IMR-90 (cell line): ENCODE data around the gene SCYGR5. TPM values are rescaled to one million over a fixed set of nuclear protein-coding genes. Genes with fewer than 3 reads are reported as not detected.
A peak's percentile ranks its signal among the peaks of the same experiment; 100 is the strongest.

ENCODE experiments used
- ATAC-seq: fragments of 200-7000 bp; cut with Tn5 transposase; 2 replicates; pipeline ENCODE4 v1.9.1; 2020; ENCODE audit warnings: low read depth, mild to moderate bottlenecking, moderate library complexity
- BruUV-seq: library from RNA; stranded (reverse); fragments of 400-500 nt; replicated peaks from 2 replicates; lab custom pipeline; 2021; lab: Mats Ljungman, UMichigan
- CTCF ChIA-PET: fragments of 300-600 bp; formaldehyde crosslinking; extraction: SDS; loops from one replicate; lab custom pipeline; 2021; ENCODE audit warnings: antibody characterized with exemption; lab: Yijun Ruan, JAX
- POLR2A ChIA-PET: fragments of 300-600 bp; sonication (Branson Sonifier 250); formaldehyde crosslinking; loops from one replicate; lab custom pipeline; 2022; ENCODE audit warnings: antibody characterized with exemption; ENCODE audit not compliant: unreplicated experiment; lab: Charles Lee
- DNase-seq: peaks from one replicate; pipeline ENCODE4 v3.0.0; 2013
- H2AFZ ChIP-seq: replicated peaks from 2 replicates; pipeline ENCODE3; 2013; ENCODE audit warnings: low read length, mild to moderate bottlenecking; ENCODE audit not compliant: poor library complexity
- H2AK5ac ChIP-seq: 2 replicates; pipeline ENCODE4 v1.6.1; 2013; ENCODE audit warnings: low read depth, low read length, inconsistent platforms
- H2AK9ac ChIP-seq: replicated peaks from 2 replicates; pipeline ENCODE3; 2013; ENCODE audit warnings: mild to moderate bottlenecking, low read depth, low read length, moderate library complexity; ENCODE audit not compliant: poor library complexity
- H2BK120ac ChIP-seq: 2 replicates; pipeline ENCODE4 v1.6.1; 2013; ENCODE audit warnings: low read depth, low read length, inconsistent platforms
- H2BK15ac ChIP-seq: 3 replicates; pipeline ENCODE4 v1.6.1; 2013; ENCODE audit warnings: low read depth, low read length, inconsistent platforms
- H2BK20ac ChIP-seq: 2 replicates; pipeline ENCODE4 v1.6.1; 2013; ENCODE audit warnings: low read depth, mild to moderate bottlenecking, inconsistent platforms, low read length, moderate library complexity
- H2BK5ac ChIP-seq: 2 replicates; pipeline ENCODE4 v1.6.1; 2013; ENCODE audit warnings: mild to moderate bottlenecking, low read depth, low read length, inconsistent platforms; ENCODE audit not compliant: poor library complexity, severe bottlenecking
- H3K14ac ChIP-seq: replicated peaks from 2 replicates; pipeline ENCODE4 v1.6.1; 2013; ENCODE audit warnings: low read depth, low read length, inconsistent platforms
- H3K18ac ChIP-seq: 2 replicates; pipeline ENCODE4 v1.6.1; 2013; ENCODE audit warnings: low read depth, low read length, control low read depth
- H3K23ac ChIP-seq: 2 replicates; pipeline ENCODE4 v1.6.1; 2013; ENCODE audit warnings: low read depth, low read length, inconsistent platforms
- H3K27ac ChIP-seq: 2 replicates; pipeline ENCODE4 v1.5.1; 2013; ENCODE audit warnings: mild to moderate bottlenecking, control low read depth, low read length; ENCODE audit not compliant: insufficient read depth
- H3K27me3 ChIP-seq: 2 replicates; pipeline ENCODE4 v1.6.1; 2013; ENCODE audit warnings: low read length; ENCODE audit not compliant: control insufficient read depth, insufficient read depth
- H3K36me3 ChIP-seq: 2 replicates; pipeline ENCODE4 v1.6.1; 2013; ENCODE audit warnings: low read length, mixed read lengths; ENCODE audit not compliant: control insufficient read depth, insufficient read depth
- H3K4ac ChIP-seq: 2 replicates; pipeline ENCODE4 v1.6.1; 2013; ENCODE audit warnings: low read depth, low read length, inconsistent platforms
- H3K4me1 ChIP-seq: 2 replicates; pipeline ENCODE4 v1.6.1; 2013; ENCODE audit warnings: low read length, mixed read lengths; ENCODE audit not compliant: control insufficient read depth, insufficient read depth
- H3K4me2 ChIP-seq: 2 replicates; pipeline ENCODE4 v1.6.1; 2013; ENCODE audit warnings: low read depth, mild to moderate bottlenecking, control low read depth, low read length, moderate library complexity
- H3K4me3 ChIP-seq: 2 replicates; pipeline ENCODE4 v1.5.1; 2013; ENCODE audit warnings: low read depth, mild to moderate bottlenecking, control low read depth, low read length, moderate library complexity; ENCODE audit not compliant: insufficient read depth
- H3K56ac ChIP-seq: 2 replicates; pipeline ENCODE4 v1.6.1; 2013; ENCODE audit warnings: low read length, inconsistent platforms; ENCODE audit not compliant: insufficient read depth; ENCODE audit errors: extremely low read depth
- H3K79me1 ChIP-seq, 2 experiments: 2 replicates each; pipeline ENCODE4 v1.6.1; 2013; ENCODE audit warnings: low read length in 2 of 2, inconsistent platforms in 1 of 2, low read depth in 1 of 2
- H3K9ac ChIP-seq: 2 replicates; pipeline ENCODE4 v1.6.1; 2013; ENCODE audit warnings: low read depth, low read length, control low read depth
- H3K9me1 ChIP-seq: 2 replicates; pipeline ENCODE4 v1.6.1; 2013; ENCODE audit warnings: low read length, inconsistent platforms; ENCODE audit not compliant: insufficient read depth
- H3K9me3 ChIP-seq: 2 replicates; pipeline ENCODE4 v1.6.1; 2013; ENCODE audit warnings: low read length; ENCODE audit not compliant: control insufficient read depth, insufficient read depth
- H4K20me1 ChIP-seq: 2 replicates; pipeline ENCODE4 v1.6.1; 2013; ENCODE audit warnings: low read length, inconsistent platforms; ENCODE audit not compliant: insufficient read depth
- H4K5ac ChIP-seq: 2 replicates; pipeline ENCODE4 v1.6.1; 2013; ENCODE audit warnings: mild to moderate bottlenecking, low read depth, low read length, control low read depth
- H4K8ac ChIP-seq, 2 experiments: 2 replicates each; pipeline ENCODE4 v1.6.1; 2013; ENCODE audit warnings: low read depth in 2 of 2, low read length in 2 of 2, control low read depth in 1 of 2, inconsistent platforms in 1 of 2
- H4K91ac ChIP-seq: 2 replicates; pipeline ENCODE4 v1.6.1; 2013; ENCODE audit warnings: low read depth, low read length, inconsistent platforms; ENCODE audit not compliant: insufficient read depth
- FOS ChIP-seq: fragments of 150-350 bp; IDR thresholded peaks from 2 replicates; pipeline ENCODE4 v1.6.1; 2016; ENCODE audit warnings: low read depth, low read length
- USF2 ChIP-seq: fragments of 150-350 bp; IDR thresholded peaks from 2 replicates; pipeline ENCODE4 v1.6.1; 2017; ENCODE audit warnings: mild to moderate bottlenecking, antibody characterized with exemption, low read length, low read depth
- dilution Hi-C: fragments of 300-500 bp; cut with HindIII; formaldehyde crosslinking; loops from one replicate; pipeline ENCODE4 v1.14.3; 2018; ENCODE audit warnings: low sequenced_read_pairs; ENCODE audit not compliant: unreplicated experiment
- in situ Hi-C: fragments of 300-500 bp; cut with MboI; formaldehyde crosslinking; loops from 3 replicates; pipeline ENCODE4 v1.14.3; 2019; ENCODE audit warnings: low sequenced_read_pairs, inconsistent platforms, mixed read lengths
- intact Hi-C: fragments of 100-400 bp; cut with micrococcal nuclease; formaldehyde crosslinking; loops from 2 replicates; pipeline ENCODE4 v1.10.0; 2022
- polyA plus RNA-seq, 3 experiments: library from polyadenylated mRNA; depleted of rRNA; stranded (reverse); fragments of >200 nt; gene quantifications; 2 replicates each; pipeline ENCODE4 v1.2.3, GENCODE V29; 2012; ENCODE audit warnings: low replicate concordance in 1 of 3
- total RNA-seq: library from RNA; depleted of rRNA; stranded (reverse); fragments of >200 nt; gene quantifications from 2 replicates; pipeline ENCODE4 v1.2.3, GENCODE V29; 2012

SCYGR5 gene
- total and polyA plus RNA-seq, 2 of the 4 experiments (the other 2 are of a cell fraction) = not detected

DNA sequence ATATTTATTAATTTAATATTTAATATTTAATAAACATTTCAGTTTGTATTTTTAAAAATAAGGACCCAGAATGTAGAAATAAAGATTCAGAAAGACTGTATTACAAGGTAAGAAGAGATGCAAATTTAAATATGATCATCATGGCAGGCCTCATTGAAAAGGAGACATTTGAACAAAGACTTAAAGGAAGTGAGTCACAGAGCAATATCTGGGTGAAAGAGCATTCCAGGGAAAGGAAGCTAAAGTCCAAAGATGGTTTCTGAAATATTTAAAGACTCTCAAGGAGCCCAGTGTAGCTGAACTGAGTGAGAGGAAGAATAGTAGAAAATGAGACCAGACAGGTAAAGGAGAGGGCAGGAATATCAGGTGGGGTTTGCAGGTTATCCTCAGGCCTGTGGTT lies 43.4 kb upstream of the SCYGR5 start:
- H4K20me1 ChIP-seq = no peaks in the 10 kb centered on the region
- TF ChIP-seq USF2 = no peak
- peak; percentile 32; the same call in 1 of the 2 replicates for TF ChIP-seq FOS
- no peak overlapping the region; the same call in 1 of the 2 replicates for H3K56ac ChIP-seq
- H4K8ac ChIP-seq = peak overlapping the region; percentile 69 to 80; a peak in 3 of 4 replicates
- H2AK5ac ChIP-seq = no peak overlapping the region
- peak overlapping the region; percentile 94; the same call in 1 of the 3 replicates for H2BK15ac ChIP-seq
- in situ Hi-C loops = no loop called here
- peak overlapping the region; percentile 95 for H2BK20ac ChIP-seq
- H3K79me1 ChIP-seq = no peaks in the 10 kb centered on the region
- peaks cover 1% of the 10 kb centered on the region; the same call in 1 of the 2 replicates for H3K4me1 ChIP-seq
- H4K5ac ChIP-seq = peak overlapping the region; percentile 95; the same call in 1 of the 2 replicates
- H3K14ac ChIP-seq = peak overlapping the region; percentile 67; the same call in 1 of the 2 replicates
- no peak overlapping the region for H3K9ac ChIP-seq
- no peaks in the 10 kb centered on the region for H3K27me3 ChIP-seq
- H3K9me3 ChIP-seq = no peaks in the 10 kb centered on the region
- H2BK120ac ChIP-seq = peak overlapping the region; percentile 89; the same call in 1 of the 2 replicates
- peak overlapping the region; percentile 50 for H4K91ac ChIP-seq
- H2AK9ac ChIP-seq = no peak overlapping the region
- no TSS peak for BruUV-seq
- H2AFZ ChIP-seq = peak overlapping the region; percentile 79
- H3K23ac ChIP-seq = peak overlapping the region; percentile 68; the same call in 1 of the 2 replicates
- H3K4me2 ChIP-seq = peak overlapping the region; percentile 81; the same call in 1 of the 2 replicates
- H3K18ac ChIP-seq = peak overlapping the region; percentile 90; the same call in 1 of the 2 replicates
- peak overlapping the region; percentile 61; the same call in 1 of the 2 replicates for H3K27ac ChIP-seq
- ATAC-seq (peak; percentile 90), DNase-seq (peak; percentile 75)
- no peaks in the 10 kb centered on the region for H3K36me3 ChIP-seq
- intact Hi-C loops = no loop called here
- ChIA-PET CTCF (no interaction called here), POLR2A (no interaction called here)
- H2BK5ac ChIP-seq = peak overlapping the region; percentile 95
- dilution Hi-C loops = no loop called here
- no peak overlapping the region for H3K4me3 ChIP-seq
- H3K4ac ChIP-seq = peak overlapping the region; percentile 74
- H3K9me1 ChIP-seq = no peaks in the 10 kb centered on the region
